ENCODE results near the gene MCM3AP.

- TF ChIP-seq CTCF (conservative IDR thresholded peaks at IDR 0.05; ENCODE audit: low read depth, low read length) (no peak), EZH2 (IDR thresholded peaks at IDR 0.05; ENCODE audit: low read length, unreplicated experiment) (no peak)
Measured at GRCh38 chr21:46299167-46299566, 13.8 kb upstream of the MCM3AP start.
